ENCODE data around the gene OR56B4.
"Not testable (repeated sequence)": the region's sequence is repeated elsewhere in the genome, so short reads cannot be mapped to it uniquely, and the experiment has no call there.

Gene OR56B4

GRCh38 chr11:6107384-6107783 is at the start of gene OR56B4:
Gene OR56B4 (plus strand): TSS chr11:6107684. CDS start chr11:6107779, 95 bp downstream.
- DNase-seq, result not testable (repeated sequence)

DNA sequence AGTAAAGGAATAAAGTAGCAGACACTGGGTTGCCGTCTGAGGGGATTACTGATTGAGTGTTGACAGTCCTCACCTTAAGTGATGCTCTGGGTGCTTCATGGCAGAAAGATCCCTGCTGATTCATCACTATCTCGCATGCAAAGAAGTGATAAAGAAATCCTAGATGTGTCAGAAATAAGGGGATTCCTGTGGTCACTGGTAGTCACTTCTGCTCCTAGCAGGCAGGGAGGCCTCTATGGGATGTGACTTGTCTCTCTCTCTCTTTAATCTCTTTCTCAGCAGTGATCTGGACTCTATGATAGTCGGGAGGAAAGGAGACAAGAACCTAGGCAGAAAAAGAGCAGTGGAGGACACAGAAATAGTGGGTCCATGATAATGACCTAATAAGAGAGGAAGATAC is 46.0 kb upstream of the OR56B4 start:
- DNase-seq, result no peak

DNA sequence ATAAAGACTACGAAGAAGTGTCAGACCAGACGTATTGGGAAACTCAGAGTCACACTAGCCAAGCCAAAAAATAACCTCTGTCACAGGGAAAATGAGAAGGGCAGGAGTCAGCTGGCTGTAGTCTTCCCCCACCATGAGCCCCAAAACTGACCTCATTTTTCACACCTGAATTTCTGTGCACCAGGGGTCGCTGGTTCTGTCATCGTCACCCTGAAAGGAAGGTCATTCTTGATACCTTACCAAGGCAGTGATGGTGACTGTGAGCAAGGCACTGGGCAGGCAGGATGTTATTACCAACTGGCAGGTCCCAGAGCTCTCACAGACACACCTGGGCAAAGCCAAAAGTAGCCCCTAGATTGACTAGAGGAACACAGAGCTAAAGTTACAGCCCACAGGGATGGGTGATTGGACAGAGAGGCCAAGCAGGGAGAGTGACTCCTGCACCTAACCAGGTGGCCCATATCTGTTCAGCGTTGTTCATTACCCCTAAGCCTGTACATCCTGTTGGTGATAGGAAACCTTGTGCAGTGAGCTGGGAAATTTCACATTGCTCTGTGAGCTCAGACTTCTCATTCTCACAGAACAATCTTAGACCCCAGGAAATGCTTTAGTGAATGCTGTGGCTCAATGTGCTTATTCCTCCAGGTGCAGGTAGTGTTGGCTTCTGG is 44.7 kb upstream of the OR56B4 start:
- DNase-seq, result no peak

DNA sequence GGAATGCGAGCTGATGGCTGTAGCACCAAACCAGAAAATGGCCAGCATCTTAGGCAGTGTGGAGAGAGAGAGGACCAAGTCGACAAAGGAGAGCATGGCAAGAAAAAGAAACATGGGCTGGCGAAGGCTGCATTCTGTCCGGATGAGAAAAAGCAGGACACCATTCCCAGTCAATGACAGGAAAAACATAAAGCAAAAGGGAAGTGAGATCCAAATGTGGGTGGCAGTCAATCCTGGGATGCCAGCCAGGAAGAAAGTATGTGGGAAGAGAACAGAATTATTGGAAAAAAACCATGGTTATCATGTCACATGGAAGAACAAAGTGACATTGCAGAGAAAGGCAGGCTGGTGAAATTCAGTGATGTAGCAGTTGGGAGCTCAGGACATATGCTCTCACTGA is 40.0 kb upstream of the OR56B4 start:
- no peak for DNase-seq

DNA sequence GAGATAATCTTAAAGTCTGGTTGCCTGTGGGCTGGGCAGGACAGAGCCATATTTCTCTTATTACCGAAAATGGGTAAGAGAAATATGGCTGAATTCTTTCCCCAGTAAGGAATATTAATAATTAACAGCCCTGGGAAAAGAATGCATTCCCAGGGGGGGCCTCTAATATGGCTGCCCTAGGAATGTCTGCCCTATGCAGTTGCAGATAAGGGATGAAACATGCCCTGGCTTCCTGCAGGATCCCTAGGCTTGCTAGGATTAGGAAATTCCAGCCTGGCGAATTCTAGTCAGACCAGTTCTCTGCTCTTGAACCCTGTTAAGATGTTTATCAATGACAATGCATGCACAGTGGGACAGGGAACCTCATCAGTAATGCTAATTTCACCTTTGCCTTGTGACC is 31.0 kb upstream of the OR56B4 start:
- DNase-seq, result not testable (repeated sequence)

DNA sequence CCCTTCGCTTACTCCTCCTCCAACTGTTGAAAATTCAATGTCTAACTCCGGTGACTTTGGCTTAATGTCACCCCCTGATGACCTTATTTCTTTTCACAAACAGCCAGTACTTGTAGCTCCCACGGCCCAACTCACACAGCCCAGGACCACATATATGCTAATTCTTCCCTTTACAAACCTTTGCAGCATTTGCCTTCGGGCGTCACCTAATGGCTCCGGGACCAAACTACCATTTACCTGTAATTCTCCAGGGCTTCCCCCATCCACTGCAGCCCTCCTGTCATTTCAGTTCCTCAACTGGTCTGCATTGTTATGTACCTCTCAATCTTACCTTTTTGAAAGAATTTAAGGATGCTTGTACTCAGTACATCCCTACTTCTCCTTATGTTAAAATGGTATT is 29.8 kb upstream of the OR56B4 start:
- no peak for DNase-seq

DNA sequence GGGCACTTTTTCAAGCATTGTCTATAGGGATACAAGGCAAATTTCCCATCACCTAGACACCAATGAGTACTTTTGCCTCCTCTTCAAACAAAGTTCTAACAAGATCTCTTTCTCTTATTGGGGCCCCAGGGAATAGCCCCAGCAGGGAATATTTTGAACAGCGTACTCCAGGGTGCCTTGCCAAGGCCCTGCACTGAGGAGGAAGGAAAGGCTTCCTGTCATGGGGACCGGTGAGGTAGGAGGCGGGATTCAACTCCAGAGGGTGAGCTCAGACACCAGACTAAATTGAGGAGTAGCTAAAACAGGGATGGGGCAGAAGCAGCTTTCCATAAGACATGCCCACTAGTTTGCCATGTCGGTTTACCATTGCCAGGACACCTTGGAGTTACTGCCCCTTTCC is 28.0 kb upstream of the OR56B4 start:
- DNase-seq, result no peak

DNA sequence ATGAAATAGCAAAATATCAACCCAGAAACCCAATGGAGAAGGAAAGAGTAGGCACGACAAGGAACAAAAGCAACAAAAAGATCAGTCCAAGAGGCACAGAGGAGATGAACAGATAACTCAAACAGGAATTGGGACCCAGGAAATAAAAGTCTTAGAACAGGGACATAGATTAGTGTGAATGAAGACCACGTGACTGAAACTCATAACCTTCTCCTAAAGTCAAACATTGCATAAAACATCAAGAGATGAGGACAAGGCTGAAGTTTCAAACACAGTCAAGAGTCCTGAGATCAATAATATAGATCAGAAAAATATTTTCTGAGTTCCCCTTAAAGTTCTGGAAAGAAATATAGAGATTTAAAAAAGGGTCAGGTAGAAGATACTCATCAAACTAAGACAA is 24.4 kb upstream of the OR56B4 start:
- DNase-seq, result no peak

DNA sequence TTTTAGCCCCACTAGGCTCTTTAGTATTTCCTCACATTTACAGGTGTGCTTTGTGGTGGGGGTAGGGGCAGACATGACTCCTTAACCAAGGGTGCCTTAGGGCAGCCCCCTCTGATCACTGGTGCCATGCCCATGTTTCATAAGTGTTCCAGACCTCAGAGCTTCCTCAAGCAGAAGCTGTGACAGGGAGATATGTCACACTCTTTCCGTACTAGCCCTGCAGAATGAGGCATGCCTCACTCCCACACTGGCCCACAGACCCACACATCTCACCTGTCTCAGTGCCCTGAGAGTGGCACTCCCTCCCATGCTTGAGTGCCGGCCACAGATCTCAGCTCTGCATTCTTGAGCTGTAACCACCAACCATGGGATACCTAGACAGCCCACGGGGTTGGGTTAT is 22.9 kb upstream of the OR56B4 start:
- DNase-seq, result no peak

DNA sequence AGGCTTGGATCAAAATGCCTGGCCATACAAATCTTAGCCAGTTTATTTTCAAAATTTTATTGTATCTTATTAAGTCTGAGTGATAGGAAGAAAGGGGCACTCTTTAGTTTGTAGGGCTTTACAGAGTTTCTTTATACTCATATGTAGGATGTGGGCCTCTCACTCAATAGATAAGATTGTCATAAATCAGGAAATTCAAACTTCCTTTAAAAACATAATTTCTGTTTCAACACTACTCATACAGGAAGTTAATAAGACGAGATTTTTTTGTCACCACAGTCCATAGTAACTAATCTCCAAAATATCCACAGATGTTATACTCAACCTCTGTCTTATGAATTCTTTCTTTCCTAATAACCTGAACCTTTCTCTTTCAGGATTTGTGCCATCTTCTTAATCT is 13.3 kb upstream of the OR56B4 start:
- no peak for DNase-seq

GRCh38 chr11:6095798-6096197 is 11.7 kb upstream of the OR56B4 start:
- no peak for DNase-seq

GRCh38 chr11:6096417-6096816 is 11.1 kb upstream of the OR56B4 start:
- DNase-seq, result no peak

DNA sequence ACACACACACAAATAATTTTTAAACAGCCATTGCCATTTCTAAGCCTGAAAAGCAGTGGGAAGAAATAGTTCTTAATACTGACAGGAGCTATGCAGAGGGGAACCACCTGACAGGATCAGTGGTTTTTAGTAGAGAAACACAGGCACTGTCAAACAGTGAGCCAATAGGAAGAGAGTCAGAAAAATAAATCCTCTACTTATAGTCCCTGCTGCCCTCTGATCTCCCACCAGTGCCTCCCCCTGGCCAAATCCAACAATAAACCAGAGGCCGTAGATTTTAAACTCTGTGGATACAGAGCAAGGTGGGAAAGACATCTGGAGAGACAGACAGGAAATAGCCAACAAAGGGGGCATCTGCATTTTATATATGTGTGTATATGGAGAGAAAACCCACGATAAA is 7.9 kb upstream of the OR56B4 start:
- DNase-seq, result no peak

DNA sequence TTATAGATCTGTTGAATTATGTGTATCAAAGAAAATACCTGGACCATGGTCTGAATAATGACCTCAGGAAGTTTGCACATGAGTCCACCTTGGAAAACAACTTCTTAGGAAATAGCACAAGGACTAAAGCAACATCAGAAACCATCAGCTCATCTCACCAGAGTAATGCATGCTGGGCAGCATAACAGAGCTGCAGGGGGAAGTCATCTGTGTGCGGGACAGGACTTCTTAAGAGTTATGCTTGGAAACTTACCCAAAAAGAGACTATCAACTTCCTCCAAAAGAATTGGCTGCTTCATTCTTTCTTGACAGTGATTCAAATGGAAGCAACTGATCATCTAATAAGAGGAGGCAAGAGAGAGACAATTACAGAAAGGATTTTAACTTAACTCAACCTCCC is 2.5 kb downstream of the OR56B4 start:
- no peak for DNase-seq

GRCh38 chr11:6111673-6112072 is 4.2 kb downstream of the OR56B4 start:
- DNase-seq, result no peak

DNA sequence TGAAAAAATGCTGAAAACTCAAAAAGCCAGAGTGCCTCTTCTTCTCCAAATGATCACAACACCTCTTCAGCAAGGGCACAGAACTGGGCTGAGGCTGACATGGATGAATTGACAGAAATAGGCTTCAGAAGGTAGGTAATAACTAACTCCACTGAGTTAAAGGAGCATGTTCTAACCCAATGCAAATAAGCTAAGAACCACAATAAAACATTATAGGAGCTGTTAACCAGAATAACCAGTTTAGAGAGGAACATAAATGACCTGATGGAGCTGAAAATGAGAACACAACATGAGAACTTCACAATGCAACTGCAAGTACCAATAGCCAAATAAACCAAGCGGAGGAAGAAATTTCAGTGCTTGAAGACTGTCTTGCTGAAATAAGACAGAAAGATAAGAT is 9.2 kb downstream of the OR56B4 start:
- peak; percentile 19 to 40 for DNase-seq

DNA sequence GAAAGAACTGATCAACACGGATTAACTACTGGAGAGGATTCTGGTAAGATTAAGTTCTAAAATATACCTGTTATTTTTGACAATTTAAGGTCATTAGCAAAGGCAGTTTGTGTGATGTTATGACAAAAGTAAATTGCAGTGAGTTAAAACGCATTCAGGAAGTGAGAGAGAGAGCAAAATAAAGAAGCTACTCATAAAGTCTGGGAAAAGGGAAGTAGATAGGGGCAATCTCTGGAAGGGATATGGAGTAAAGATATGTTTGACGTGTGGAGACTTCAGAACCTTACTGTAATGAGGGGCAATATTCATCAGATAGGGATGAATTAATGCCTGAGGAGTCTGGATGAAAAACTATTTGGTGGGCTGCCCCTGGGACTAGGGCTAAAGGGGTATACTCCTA is 16.8 kb downstream of the OR56B4 start:
- DNase-seq, result no peak

DNA sequence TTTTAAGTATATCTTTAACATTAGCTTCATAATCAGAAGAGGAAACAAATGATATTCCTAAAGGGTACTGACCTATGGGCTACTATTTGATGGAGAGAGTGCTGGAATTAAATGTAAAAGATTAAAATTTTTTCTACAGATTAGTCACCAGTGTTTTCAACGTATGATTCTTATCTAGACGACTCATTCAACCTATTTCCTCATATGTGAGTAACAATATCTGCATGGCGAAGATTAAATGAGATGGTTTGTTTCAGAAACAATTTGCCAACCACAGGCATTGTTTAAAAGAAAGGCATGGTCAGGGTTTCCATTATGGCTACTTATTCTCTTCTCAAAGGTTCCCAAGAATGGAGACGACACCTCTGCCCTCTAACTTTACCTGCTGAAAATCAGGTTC is 20.4 kb downstream of the OR56B4 start:
- no peak for DNase-seq

- DNase-seq, result no peak
Measured at GRCh38 chr11:6129011-6129410, 21.5 kb downstream of the OR56B4 start.

DNA sequence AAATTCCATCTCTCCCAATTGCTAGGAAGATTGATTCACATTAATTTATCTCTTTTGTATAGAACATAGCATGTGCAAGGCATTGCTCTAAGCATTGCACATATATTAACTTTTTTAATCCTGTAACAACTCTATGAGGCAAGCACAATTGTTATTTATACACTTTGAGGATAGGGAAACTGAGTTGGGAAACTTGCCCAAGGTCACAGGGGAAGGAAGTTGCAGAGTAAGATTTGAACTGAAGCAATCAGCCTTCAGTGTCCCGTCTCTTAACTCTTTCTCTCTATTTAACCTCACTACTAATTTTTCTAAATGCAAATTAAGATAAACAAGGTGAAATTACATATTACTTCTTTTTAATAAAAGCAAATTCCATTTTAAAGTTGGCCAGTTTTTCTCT is 22.2 kb downstream of the OR56B4 start:
- DNase-seq, result no peak

DNA sequence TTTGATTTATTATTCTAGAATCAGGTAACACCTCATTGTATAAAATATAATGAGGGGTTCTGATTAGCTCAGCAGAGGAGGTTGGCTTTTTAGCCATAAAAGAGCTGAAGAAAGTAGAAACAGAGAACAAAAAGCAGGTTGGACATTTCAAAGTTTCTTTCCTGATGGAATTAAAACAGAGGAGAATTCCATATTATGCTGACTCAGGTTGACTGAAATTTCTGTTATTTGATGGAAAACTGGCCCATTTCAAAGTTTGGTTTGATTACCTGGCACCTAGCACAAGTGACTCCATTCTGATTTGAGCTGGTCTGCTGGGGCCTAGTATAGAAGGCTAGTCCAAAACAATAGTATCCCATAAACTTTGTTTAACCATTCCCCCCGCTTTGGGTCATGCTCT is 24.9 kb downstream of the OR56B4 start:
- DNase-seq, result no peak

DNA sequence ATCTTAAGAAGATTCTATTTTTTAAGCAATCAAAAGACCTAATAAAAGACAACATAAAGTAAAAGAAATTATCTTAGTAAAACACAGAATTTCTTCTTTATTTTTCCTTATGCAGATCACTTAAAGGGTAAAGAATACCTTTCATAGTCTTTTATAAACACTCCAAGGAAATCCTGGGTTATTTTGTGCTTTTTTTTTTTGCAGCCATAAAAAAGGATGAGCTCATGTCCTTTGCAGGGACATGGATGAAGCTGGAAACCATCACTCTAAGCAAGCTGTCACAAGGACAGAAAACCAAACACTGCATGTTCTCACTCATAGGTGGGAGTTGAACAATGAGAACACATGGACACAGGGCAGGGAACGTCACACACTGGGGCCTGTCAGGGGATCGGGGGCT is 28.5 kb downstream of the OR56B4 start:
- not testable (repeated sequence) for DNase-seq

DNA sequence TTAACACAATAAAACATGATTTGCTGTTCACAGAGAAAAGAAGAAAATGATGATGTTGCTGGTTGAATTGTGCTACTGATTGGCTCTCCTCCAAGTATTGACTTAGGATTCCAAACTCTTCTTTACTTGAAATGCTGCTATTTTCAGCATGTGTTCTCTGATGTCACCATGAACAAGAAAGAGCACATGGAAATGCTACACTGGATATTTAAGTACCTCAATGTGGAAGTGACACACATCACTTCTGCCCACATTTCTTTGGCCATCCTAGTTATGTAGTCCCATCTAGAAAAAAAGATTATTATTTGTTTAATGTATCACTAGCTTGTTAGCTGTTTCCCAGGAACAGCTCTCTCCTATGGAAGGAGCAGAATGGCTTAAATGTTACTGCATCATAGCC is 35.5 kb downstream of the OR56B4 start:
- DNase-seq, result no peak

DNA sequence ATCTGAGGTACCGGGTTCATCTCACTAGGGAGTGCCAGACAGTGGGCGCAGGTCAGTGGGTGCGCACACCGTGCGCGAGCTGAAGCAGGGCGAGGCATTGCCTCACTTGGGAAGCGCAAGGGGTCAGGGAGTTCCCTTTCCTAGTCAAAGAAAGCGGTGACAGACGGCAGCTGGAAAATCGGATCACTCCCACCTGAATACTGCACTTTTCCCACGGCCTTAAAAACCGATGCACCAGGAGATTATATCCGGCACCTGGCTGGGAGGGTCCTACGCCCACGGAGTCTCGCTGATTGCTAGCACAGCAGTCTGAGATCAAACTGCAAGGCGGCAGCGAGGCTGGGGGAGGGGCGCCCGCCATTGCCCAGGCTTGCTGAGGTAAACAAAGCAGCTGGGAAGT is 36.3 kb downstream of the OR56B4 start:
- DNase-seq, result peak in 1 of 2 experiments; percentile 18

DNA sequence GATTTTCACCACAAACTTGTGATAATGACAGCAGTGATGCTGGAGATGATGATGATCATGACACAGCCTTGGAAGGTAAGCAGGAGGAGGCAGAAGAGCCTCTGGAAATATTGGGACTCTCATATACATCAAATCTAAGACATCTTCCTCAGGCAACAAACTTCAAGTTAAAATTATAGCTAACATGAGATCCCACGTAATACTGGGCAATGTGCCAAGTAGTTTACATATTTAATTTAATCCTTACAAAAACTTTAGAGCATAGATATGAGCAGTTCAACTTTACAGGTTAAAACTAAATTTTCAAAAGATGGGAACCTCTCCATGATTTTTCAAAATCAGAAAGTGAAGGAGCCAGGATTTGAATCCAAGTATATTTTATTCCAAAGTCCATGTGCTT is 43.6 kb downstream of the OR56B4 start:
- DNase-seq, result no peak

DNA sequence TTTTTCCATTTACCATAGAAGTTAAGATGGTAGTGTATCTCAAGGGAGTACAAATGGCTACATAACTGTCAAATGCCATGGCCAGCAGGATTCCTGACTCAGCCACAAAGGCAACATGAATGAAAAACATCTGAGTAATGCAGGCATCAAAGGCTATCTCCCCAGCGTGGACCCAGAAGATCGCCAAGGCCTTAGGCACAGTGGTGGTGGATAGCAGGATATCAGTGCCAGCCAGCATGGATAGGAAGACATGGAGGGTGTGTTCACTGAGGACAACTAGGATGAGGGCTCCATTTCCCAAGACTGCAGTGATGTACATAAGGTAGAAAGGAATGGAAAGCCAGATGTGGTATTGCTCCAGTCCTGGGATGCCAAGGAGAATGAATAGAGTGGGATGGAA is 44.6 kb downstream of the OR56B4 start:
- DNase-seq, result no peak

All from NCI-H526 (cell line).